Keratinocyte (primary cell): Measurements from ENCODE around the gene ADAMTS4.

ENCODE experiments used
- CTCF ChIP-seq, 3 experiments: IDR thresholded peaks in 1 of 3; conservative IDR thresholded peaks in 1 of 3; optimal IDR thresholded peaks in 1 of 3; 2 replicates in 2 of 3; 3 replicates in 1 of 3; pipeline versions ENCODE3 to v1.5.1; 2011; ENCODE audit warnings: low read length in 3 of 3, mild to moderate bottlenecking in 3 of 3, moderate library complexity in 2 of 3, control low read depth in 1 of 3, inconsistent platforms in 1 of 3; ENCODE audit not compliant: insufficient read depth in 2 of 3; ENCODE audit errors: extremely low read depth in 1 of 3
- EZH2 ChIP-seq: IDR thresholded peaks from one replicate; pipeline ENCODE4 v1.6.1; 2012; ENCODE audit warnings: inconsistent platforms, mild to moderate bottlenecking, low read length, moderate library complexity

GRCh38 chr1:161216945-161217712, 18.3 kb upstream of the ADAMTS4 start:
- TF ChIP-seq CTCF (optimal IDR thresholded peaks at IDR 0.05 in 1 of 3, IDR thresholded peaks at IDR 0.05 in 1 of 3, conservative IDR thresholded peaks at IDR 0.05 in 1 of 3; ENCODE audit: extremely low read depth in 1 of 3, insufficient read depth in 2 of 3, low read length in 3 of 3) (no peak), EZH2 (no peak)
